Endodermal cell (in vitro differentiated cells): ENCODE data around the gene PDE6G. TPM values are rescaled to one million over a fixed set of nuclear protein-coding genes. Genes with fewer than 3 reads are reported as not detected.

Source experiments
- DNase-seq: peaks from one replicate; pipeline ENCODE4 v3.0.0-alpha.2; 2017
- H3K27ac ChIP-seq: 2 replicates; pipeline ENCODE4 v1.5.1; 2013; ENCODE audit warnings: mild to moderate bottlenecking, low read depth, low read length, moderate library complexity
- H3K27me3 ChIP-seq: 2 replicates; pipeline ENCODE4 v1.6.1; 2013; ENCODE audit warnings: mild to moderate bottlenecking, low read length, moderate library complexity; ENCODE audit not compliant: insufficient read depth, control insufficient read depth, poor library complexity, severe bottlenecking
- H3K36me3 ChIP-seq: 2 replicates; pipeline ENCODE4 v1.7.0; 2013; ENCODE audit warnings: mild to moderate bottlenecking, low read length, moderate library complexity; ENCODE audit not compliant: control insufficient read depth, insufficient read depth
- H3K4me1 ChIP-seq: one replicate; pipeline ENCODE4 v1.7.0; 2013; ENCODE audit warnings: low read length; ENCODE audit not compliant: control insufficient read depth, insufficient read depth
- H3K4me3 ChIP-seq: 2 replicates; pipeline ENCODE4 v1.5.1; 2013; ENCODE audit warnings: mild to moderate bottlenecking, low read length, moderate library complexity
- H3K9ac ChIP-seq: 2 replicates; pipeline ENCODE4 v1.6.1; 2013; ENCODE audit warnings: mild to moderate bottlenecking, low read length, moderate library complexity; ENCODE audit not compliant: poor library complexity, severe bottlenecking; ENCODE audit errors: extremely low read depth
- H3K9me3 ChIP-seq: 2 replicates; pipeline ENCODE4 v1.6.1; 2013; ENCODE audit warnings: mild to moderate bottlenecking, low read length, moderate library complexity; ENCODE audit not compliant: control insufficient read depth
- H3K27ac Mint-ChIP-seq: 2 replicates; pipeline ENCODE4 v1.8.0; 2020; ENCODE audit warnings: mixed read lengths
- H3K27me3 Mint-ChIP-seq: 2 replicates; pipeline ENCODE4 v1.8.0; 2021; ENCODE audit warnings: mild to moderate bottlenecking, mixed read lengths; ENCODE audit not compliant: insufficient read depth
- H3K36me3 Mint-ChIP-seq: 2 replicates; pipeline ENCODE4 v1.8.0; 2020; ENCODE audit warnings: low read depth, mixed read lengths
- H3K4me1 Mint-ChIP-seq: 2 replicates; pipeline ENCODE4 v1.8.0; 2020; ENCODE audit warnings: mixed read lengths
- H3K4me3 Mint-ChIP-seq: 2 replicates; pipeline ENCODE4 v1.8.0; 2020; ENCODE audit warnings: mild to moderate bottlenecking, moderate library complexity, mixed read lengths
- H3K9me3 Mint-ChIP-seq: 2 replicates; pipeline ENCODE4 v1.8.0; 2020; ENCODE audit warnings: mild to moderate bottlenecking, mixed read lengths
- CTCF ChIP-seq: fragments of 200-600 bp; sonication (generic); conservative IDR thresholded peaks from 2 replicates; pipeline ENCODE4 v1.5.0; 2021; ENCODE audit warnings: antibody characterized with exemption, mild to moderate bottlenecking
- WGBS, 2 experiments: methylation state at CpG; one replicate each; pipeline versions ENCODE4 v1.1.5 to v1.1.7; 2013; ENCODE audit warnings: missing lambda C conversion rate in 2 of 2, mixed read lengths in 1 of 2; ENCODE audit not compliant: insufficient coverage in 1 of 2, insufficient read length in 1 of 2; 5-methylcytosine and 5-hydroxymethylcytosine counted together
- total RNA-seq, 2 donors: library from RNA; stranded (reverse); fragmentation: NEBNext Ultra II Directional in 1 of 2; extraction: Animal tissue kit (Norgen Biotek cat#: 25700) in 1 of 2; gene quantifications; 2 replicates in 1 of 2; 3 replicates in 1 of 2; pipeline ENCODE4 v1.2.1, GENCODE V29; 2021

PDE6G gene
- total RNA-seq, 2 donors from 2014 or later: 3.2 to 4.3 TPM

DNA sequence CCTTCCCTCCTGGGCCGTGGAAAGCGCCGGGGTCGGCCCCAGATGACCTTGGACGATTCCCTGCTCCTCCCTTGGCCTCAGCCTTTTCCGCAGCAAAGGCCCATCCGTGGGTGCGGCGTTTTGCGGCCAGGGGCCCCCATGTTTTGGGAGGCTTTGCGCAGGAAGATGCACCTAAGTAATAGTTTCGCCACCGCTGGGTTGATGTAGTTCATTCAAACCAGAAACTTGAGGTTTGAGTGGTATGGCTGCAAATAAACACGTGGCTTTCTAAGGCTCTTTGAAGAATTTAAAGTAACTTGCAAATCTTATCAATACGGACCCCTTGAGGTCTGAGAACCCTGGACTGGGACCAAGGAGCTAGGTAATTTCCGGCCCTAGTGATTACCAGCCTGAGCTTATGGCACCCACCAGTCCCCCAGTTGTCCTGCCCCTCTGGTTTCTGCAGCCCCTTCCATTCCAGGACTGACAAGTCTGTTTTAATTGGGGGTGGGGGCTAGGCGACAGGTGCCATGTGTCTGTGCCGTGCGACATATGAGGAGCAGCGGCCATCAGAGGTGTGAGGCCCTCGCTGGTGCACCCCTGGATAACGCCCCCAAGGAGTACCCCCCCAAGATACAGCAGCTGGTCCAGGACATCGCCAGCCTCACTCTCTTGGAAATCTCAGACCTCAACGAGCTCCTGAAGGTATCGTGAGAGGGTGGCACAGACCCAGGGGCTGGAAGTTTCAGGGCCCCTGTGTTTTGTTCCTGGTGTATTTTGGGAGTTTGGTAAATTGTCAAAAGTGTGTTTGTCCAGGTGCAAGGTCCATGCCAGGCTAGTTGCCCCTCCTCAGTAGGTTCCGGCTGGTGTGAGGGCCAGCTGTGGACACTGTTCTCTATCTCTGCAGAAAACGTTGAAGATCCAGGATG is 47.7 kb upstream of the PDE6G start:
- 33 to 35% methylated on average over 18 to 27 of the region's 27 CpGs for WGBS, 2 experiments
- no peak for DNase-seq

DNA sequence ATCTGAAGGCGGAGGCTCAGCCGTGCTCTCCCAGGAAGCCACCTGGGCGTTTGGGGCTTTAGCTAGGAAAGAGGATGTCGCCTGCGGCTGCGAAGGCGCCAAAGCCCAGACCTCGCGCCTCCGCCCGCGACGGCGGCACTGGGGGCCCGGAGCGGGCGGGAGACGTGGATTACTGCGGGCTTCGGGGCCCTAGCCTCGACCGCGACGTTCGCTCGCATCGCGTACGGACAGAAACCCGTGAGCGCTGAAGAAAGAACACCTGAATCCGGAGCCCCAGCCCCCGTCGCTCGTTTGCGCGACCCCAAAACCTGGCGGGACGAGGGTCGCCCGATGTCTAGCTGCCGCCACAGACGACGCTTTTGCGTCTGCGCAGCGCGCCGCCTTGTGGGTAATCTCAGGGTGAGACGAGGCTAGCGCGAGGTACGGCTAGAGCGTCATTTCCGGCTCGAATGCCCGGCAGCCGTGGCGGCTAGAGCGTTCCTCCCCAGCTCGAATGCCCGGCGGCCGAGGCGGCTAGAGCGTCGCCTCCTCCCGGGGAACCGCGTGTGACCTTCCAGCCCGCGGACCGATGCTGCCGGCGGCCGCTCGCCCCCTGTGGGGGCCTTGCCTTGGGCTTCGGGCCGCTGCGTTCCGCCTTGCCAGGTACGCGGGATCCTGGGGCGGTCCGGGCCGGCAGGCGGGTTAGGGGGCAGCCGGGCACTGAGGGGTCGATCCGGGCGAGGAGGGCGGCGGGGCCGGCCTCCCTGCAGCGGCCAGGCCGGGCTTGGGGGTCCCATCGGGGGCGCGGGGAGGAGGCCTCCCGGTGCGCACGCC is 46.8 kb upstream of the PDE6G start, which contains the start of gene MRPL12:
Gene MRPL12 (plus strand): TSS at position 434 of the 813 bp plus-strand sequence. CDS start 135 bp downstream, at position 569.
- Mint-ChIP-seq H3K27ac (peak within 1 kb of the TSS; percentile 96), H3K4me3 (peak within 1 kb of the TSS; percentile 92), H3K36me3 (peaks cover 57% of the 10 kb centered on the region), H3K9me3 (no peaks in the 10 kb centered on the region), H3K4me1 (peaks cover 7% of the 10 kb centered on the region), H3K27me3 (no peaks in the 10 kb centered on the region)
- Histone ChIP-seq H3K4me1 (no peaks in the 10 kb centered on the region), H3K9me3 (no peaks in the 10 kb centered on the region), H3K36me3 (peaks cover 65% of the 10 kb centered on the region), H3K9ac (peak within 1 kb of the TSS; percentile 99), H3K27ac (peak within 1 kb of the TSS; percentile 85), H3K4me3 (peak within 1 kb of the TSS; percentile 98), H3K27me3 (no peaks in the 10 kb centered on the region)
- peak; percentile 26 for TF ChIP-seq CTCF
- WGBS, 2 experiments: 0% methylated on average over 80 to 102 of the region's 102 CpGs
- DNase-seq: peak; percentile 99

More for the DNA sequence above, 47.7 kb upstream of the PDE6G start:
- no peaks in the 10 kb centered on the region for H3K27me3 Mint-ChIP-seq
- Histone ChIP-seq H3K9me3 (no peaks in the 10 kb centered on the region), H3K4me3 (peak overlapping the region; percentile 98), H3K9ac (peak overlapping the region; percentile 99), H3K27ac (peak overlapping the region; percentile 57), H3K27me3 (no peaks in the 10 kb centered on the region), H3K4me1 (no peaks in the 10 kb centered on the region), H3K36me3 (peaks cover 60% of the 10 kb centered on the region)
- peaks cover 7% of the 10 kb centered on the region for H3K4me1 Mint-ChIP-seq
- H3K4me3 Mint-ChIP-seq: peak overlapping the region; percentile 92
- peaks cover 51% of the 10 kb centered on the region for H3K36me3 Mint-ChIP-seq
- H3K27ac Mint-ChIP-seq: peak overlapping the region; percentile 88
- no peaks in the 10 kb centered on the region for H3K9me3 Mint-ChIP-seq
- TF ChIP-seq CTCF: no peak

DNA sequence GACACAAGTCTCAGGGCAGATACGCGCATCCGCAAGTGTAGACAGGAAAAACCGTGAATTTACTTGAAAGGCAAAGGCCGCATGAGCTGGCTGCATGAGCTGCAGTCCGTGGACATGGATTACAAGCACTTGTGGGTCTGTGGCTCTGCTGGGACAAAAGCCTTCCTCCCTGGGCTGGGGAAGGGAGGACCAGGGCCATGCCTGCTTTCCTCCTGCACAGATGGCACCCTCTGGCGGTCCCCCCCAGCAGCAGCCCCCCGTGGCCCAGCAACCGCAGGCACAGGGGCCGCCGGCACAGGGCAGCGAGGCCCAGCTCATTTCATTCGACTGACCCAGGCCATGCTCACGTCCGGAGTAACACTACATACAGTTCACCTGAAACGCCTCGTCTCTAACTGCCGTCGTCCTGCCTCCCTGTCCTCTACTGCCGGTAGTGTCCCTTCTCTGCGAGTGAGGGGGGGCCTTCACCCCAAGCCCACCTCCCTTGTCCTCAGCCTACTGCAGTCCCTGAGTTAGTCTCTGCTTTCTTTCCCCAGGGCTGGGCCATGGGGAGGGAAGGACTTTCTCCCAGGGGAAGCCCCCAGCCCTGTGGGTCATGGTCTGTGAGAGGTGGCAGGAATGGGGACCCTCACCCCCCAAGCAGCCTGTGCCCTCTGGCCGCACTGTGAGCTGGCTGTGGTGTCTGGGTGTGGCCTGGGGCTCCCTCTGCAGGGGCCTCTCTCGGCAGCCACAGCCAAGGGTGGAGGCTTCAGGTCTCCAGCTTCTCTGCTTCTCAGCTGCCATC is 45.1 kb upstream of the PDE6G start:
- Histone ChIP-seq H3K36me3 (peaks cover 66% of the 10 kb centered on the region), H3K9me3 (no peaks in the 10 kb centered on the region), H3K27ac (no peak overlapping the region), H3K4me1 (no peaks in the 10 kb centered on the region), H3K4me3 (peak overlapping the region; percentile 98), H3K9ac (peak overlapping the region; percentile 99), H3K27me3 (no peaks in the 10 kb centered on the region)
- peak; percentile 13 for TF ChIP-seq CTCF
- no peak for DNase-seq
- Mint-ChIP-seq H3K9me3 (no peaks in the 10 kb centered on the region), H3K27ac (peak overlapping the region; percentile 74), H3K4me1 (peaks cover 7% of the 10 kb centered on the region), H3K27me3 (no peaks in the 10 kb centered on the region), H3K36me3 (peaks cover 64% of the 10 kb centered on the region), H3K4me3 (peak overlapping the region; percentile 92)
- WGBS, 2 experiments: 88 to 90% methylated on average over 18 to 23 of the region's 23 CpGs
